ENCODE measurements around the gene RAB11A.

RAB11A gene

GRCh38 chr15:65908876-65909275 is 39.6 kb downstream of the RAB11A start:
- Histone ChIP-seq H3K9me3 (ENCODE audit: control insufficient read depth, insufficient read depth, low read length) (no peaks in the 10 kb centered on the region), H3K27ac (ENCODE audit: low read depth, low read length) (no peak overlapping the region), H3K36me3 (ENCODE audit: control insufficient read depth, low read length) (peaks cover 67% of the 10 kb centered on the region), H3K27me3 (ENCODE audit: control insufficient read depth, low read length) (no peaks in the 10 kb centered on the region), H3K4me3 (ENCODE audit: low read length) (no peak overlapping the region), H3F3A (ENCODE audit: control insufficient read depth, insufficient read depth) (peaks cover 2% of the 10 kb centered on the region; the same call in 1 of the 2 replicates), H3K4me1 (ENCODE audit: control insufficient read depth, low read length) (peaks cover 4% of the 10 kb centered on the region; the same call in 1 of the 2 replicates), H4K20me1 (ENCODE audit: control insufficient read depth, insufficient read depth, low read depth, low read length) (no peaks in the 10 kb centered on the region), H3K9me2 (replicated peaks; ENCODE audit: control insufficient read depth, low read length) (no peaks in the 10 kb centered on the region), H3K4me2 (ENCODE audit: low read length) (no peak overlapping the region), H3K79me2 (ENCODE audit: control insufficient read depth, low read length) (no peaks in the 10 kb centered on the region)
- no peak for TF ChIP-seq EZH2phosphoT487 (IDR thresholded peaks at IDR 0.05; ENCODE audit: borderline replicate concordance, low read length)

GRCh38 chr15:65909831-65910230 is 40.5 kb downstream of the RAB11A start:
- no peaks in the 10 kb centered on the region for H3K9me3 ChIP-seq (ENCODE audit: control insufficient read depth, insufficient read depth, low read length)

GRCh38 chr15:65910341-65910740 is 41.0 kb downstream of the RAB11A start:
- Histone ChIP-seq H3K36me3 (ENCODE audit: control insufficient read depth, low read length) (peaks cover 66% of the 10 kb centered on the region), H3K27ac (ENCODE audit: low read depth, low read length) (no peak overlapping the region), H3K27me3 (ENCODE audit: control insufficient read depth, low read length) (no peaks in the 10 kb centered on the region), H3K9me3 (ENCODE audit: control insufficient read depth, insufficient read depth, low read length) (no peaks in the 10 kb centered on the region), H3K4me3 (ENCODE audit: low read length) (no peak overlapping the region), H3K4me2 (ENCODE audit: low read length) (no peak overlapping the region), H3K9me2 (replicated peaks; ENCODE audit: control insufficient read depth, low read length) (no peaks in the 10 kb centered on the region), H3K79me2 (ENCODE audit: control insufficient read depth, low read length) (no peaks in the 10 kb centered on the region), H3F3A (ENCODE audit: control insufficient read depth, insufficient read depth) (no peaks in the 10 kb centered on the region), H3K4me1 (ENCODE audit: control insufficient read depth, low read length) (no peaks in the 10 kb centered on the region; the same call in 1 of the 2 replicates), H4K20me1 (ENCODE audit: control insufficient read depth, insufficient read depth, low read depth, low read length) (no peaks in the 10 kb centered on the region)
- TF ChIP-seq EZH2phosphoT487 (IDR thresholded peaks at IDR 0.05; ENCODE audit: borderline replicate concordance, low read length) (no peak), CTCF (IDR thresholded peaks at IDR 0.05; ENCODE audit: low read depth, low read length, poor library complexity, severe bottlenecking) (no peak)

More at GRCh38 chr15:65909831-65910230, 40.5 kb downstream of the RAB11A start:
- Histone ChIP-seq H3K4me2 (ENCODE audit: low read length) (no peak overlapping the region), H4K20me1 (ENCODE audit: control insufficient read depth, insufficient read depth, low read depth, low read length) (no peaks in the 10 kb centered on the region), H3K4me3 (ENCODE audit: low read length) (no peak overlapping the region), H3K4me1 (ENCODE audit: control insufficient read depth, low read length) (no peaks in the 10 kb centered on the region), H3K27me3 (ENCODE audit: control insufficient read depth, low read length) (no peaks in the 10 kb centered on the region), H3K79me2 (ENCODE audit: control insufficient read depth, low read length) (no peaks in the 10 kb centered on the region), H3F3A (ENCODE audit: control insufficient read depth, insufficient read depth) (no peaks in the 10 kb centered on the region), H3K9me2 (replicated peaks; ENCODE audit: control insufficient read depth, low read length) (no peaks in the 10 kb centered on the region), H3K27ac (ENCODE audit: low read depth, low read length) (no peak overlapping the region), H3K36me3 (ENCODE audit: control insufficient read depth, low read length) (peaks cover 67% of the 10 kb centered on the region)
- TF ChIP-seq EZH2phosphoT487 (IDR thresholded peaks at IDR 0.05; ENCODE audit: borderline replicate concordance, low read length) (no peak), CTCF (IDR thresholded peaks at IDR 0.05; ENCODE audit: low read depth, low read length, poor library complexity, severe bottlenecking) (no peak)

GRCh38 chr15:65912235-65912634 is 42.9 kb downstream of the RAB11A start:
- Histone ChIP-seq H3K36me3 (ENCODE audit: control insufficient read depth, low read length) (peaks cover 59% of the 10 kb centered on the region), H3K9me3 (ENCODE audit: control insufficient read depth, insufficient read depth, low read length) (no peaks in the 10 kb centered on the region), H3K4me1 (ENCODE audit: control insufficient read depth, low read length) (peaks cover 8% of the 10 kb centered on the region), H3K27ac (ENCODE audit: low read depth, low read length) (no peak overlapping the region), H3K27me3 (ENCODE audit: control insufficient read depth, low read length) (no peaks in the 10 kb centered on the region), H3F3A (ENCODE audit: control insufficient read depth, insufficient read depth) (no peaks in the 10 kb centered on the region), H3K79me2 (ENCODE audit: control insufficient read depth, low read length) (no peaks in the 10 kb centered on the region), H3K4me3 (ENCODE audit: low read length) (no peak overlapping the region), H4K20me1 (ENCODE audit: control insufficient read depth, insufficient read depth, low read depth, low read length) (no peaks in the 10 kb centered on the region), H3K4me2 (ENCODE audit: low read length) (no peak overlapping the region), H3K9me2 (replicated peaks; ENCODE audit: control insufficient read depth, low read length) (no peaks in the 10 kb centered on the region)
- TF ChIP-seq CTCF (IDR thresholded peaks at IDR 0.05; ENCODE audit: low read depth, low read length, poor library complexity, severe bottlenecking) (no peak), EZH2phosphoT487 (IDR thresholded peaks at IDR 0.05; ENCODE audit: borderline replicate concordance, low read length) (no peak)

All from DOHH2 (cell line).